HG02938 (cell line): Measurements from ENCODE around the gene OR1D2.
"Not testable (repeated sequence)": the region's sequence is repeated elsewhere in the genome, so short reads cannot be mapped to it uniquely, and the experiment has no call there.

Experiments used
- ATAC-seq: cut with Tn5 transposase; IDR thresholded peaks from one replicate; pipeline ENCODE4 v1.9.1; 2021; ENCODE audit warnings: mild to moderate bottlenecking, moderate library complexity; ENCODE audit not compliant: unreplicated experiment

OR1D2 gene

GRCh38 chr17:3104322-3104721 is at the start of gene OR1D2:
TSS of gene OR1D2 (minus strand) at chr17:3104422. CDS start at chr17:3092996, 11,426 bp downstream.
- ATAC-seq: no peak

- ATAC-seq: not testable (repeated sequence)
Observed at GRCh38 chr17:3137494-3137893, 33.3 kb upstream of the OR1D2 start.

- no peak for ATAC-seq
Observed at GRCh38 chr17:3127451-3127850, 23.2 kb upstream of the OR1D2 start, which contains the start of gene OR1G1. TSS of gene OR1G1 (minus strand) at chr17:3127551. CDS start at chr17:3127551, 0 bp downstream.

GRCh38 chr17:3073850-3074249 is 30.4 kb downstream of the OR1D2 start:
- not testable (repeated sequence) for ATAC-seq

- not testable (repeated sequence) for ATAC-seq
Observed at GRCh38 chr17:3065192-3065591, 39.0 kb downstream of the OR1D2 start.

GRCh38 chr17:3063507-3063906 is 40.7 kb downstream of the OR1D2 start, which contains the start of gene OR1D5:
TSS of gene OR1D5 (minus strand) at chr17:3063607. CDS start at chr17:3063607, 0 bp downstream.
- ATAC-seq: not testable (repeated sequence)

GRCh38 chr17:3062824-3063377 is 41.3 kb downstream of the OR1D2 start:
- ATAC-seq: not testable (repeated sequence)

- not testable (repeated sequence) for ATAC-seq
Observed at GRCh38 chr17:3054868-3055267, 49.4 kb downstream of the OR1D2 start.

GRCh38 chr17:3049705-3050295 is 54.4 kb downstream of the OR1D2 start:
- no peak for ATAC-seq

- ATAC-seq: peak; percentile 97
Observed at GRCh38 chr17:3048727-3049471, 55.3 kb downstream of the OR1D2 start.

GRCh38 chr17:3046753-3047152 is 57.5 kb downstream of the OR1D2 start:
- ATAC-seq: no peak

- no peak for ATAC-seq
Observed at GRCh38 chr17:3043737-3044365, 60.4 kb downstream of the OR1D2 start.

- no peak for ATAC-seq
Observed at GRCh38 chr17:3040882-3041281, 63.3 kb downstream of the OR1D2 start.

- ATAC-seq: no peak
Observed at GRCh38 chr17:3039736-3040135, 64.5 kb downstream of the OR1D2 start.

GRCh38 chr17:3038941-3039340 is 65.3 kb downstream of the OR1D2 start:
- no peak for ATAC-seq
